ENCODE measurements around the gene AMOT. TPM values are rescaled to one million over a fixed set of nuclear protein-coding genes. Genes with fewer than 3 reads are reported as not detected.

Gene AMOT
- total RNA-seq, 2 experiments from 2014 or later, result 0.69 to 0.79 TPM

DNA sequence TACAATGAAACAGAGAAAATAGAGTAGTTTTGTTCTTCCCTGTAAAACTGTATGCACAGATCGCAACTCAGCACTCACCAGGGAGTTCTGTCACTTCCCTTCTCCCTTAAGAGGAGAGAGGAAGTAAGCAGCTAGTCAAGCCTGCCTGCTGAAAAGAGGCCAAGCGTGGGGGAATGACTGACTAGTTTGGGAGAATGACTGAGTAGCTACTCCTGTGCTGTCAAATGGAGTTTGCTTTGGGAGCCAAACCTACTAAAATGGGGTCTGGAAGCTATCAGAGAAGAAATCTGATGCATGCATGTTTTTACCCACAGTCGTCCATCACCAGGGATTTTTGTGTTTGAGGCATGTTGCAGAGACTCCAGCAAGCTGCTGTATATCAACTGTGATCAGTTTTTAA is 106.3 kb downstream of the AMOT start:
- ChIA-PET POLR2A (interaction anchor here (0.6 kb wide), 1 partner anchor 1587 kb away, joined by 3 read pairs; no protein-coding TSS in a partner anchor), CTCF (no interaction called here)
- Mint-ChIP-seq H3K36me3 (ENCODE audit: low read depth) (no peaks in the 10 kb centered on the region), H3K27ac (no peak overlapping the region), H3K9me3 (no peaks in the 10 kb centered on the region), H3K27me3 (peaks cover 10% of the 10 kb centered on the region), H3K4me3 (no peak overlapping the region), H3K4me1 (peaks cover 2% of the 10 kb centered on the region)
- no peak for DNase-seq

DNA sequence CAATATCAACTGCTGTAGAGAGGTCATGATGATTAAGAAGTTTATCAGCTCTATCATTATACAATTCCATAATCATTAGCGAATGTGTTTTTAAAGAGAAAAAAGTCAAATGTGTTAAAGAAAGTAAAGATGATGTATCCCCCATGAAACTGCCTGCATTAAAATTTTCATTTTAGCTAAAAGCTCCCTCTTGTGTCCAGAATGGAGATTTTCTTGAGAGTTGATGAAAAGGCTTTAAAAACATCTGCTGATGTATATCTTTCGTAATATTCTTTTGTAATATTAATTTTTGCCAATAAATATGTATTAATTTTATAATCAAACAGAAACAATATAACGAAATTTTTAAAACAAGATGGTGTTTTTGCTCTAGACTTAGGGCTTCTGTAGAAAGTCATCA is 108.8 kb downstream of the AMOT start:
- CTCF ChIA-PET, result no interaction called here

More for the DNA sequence above, 108.8 kb downstream of the AMOT start:
- peaks cover 10% of the 10 kb centered on the region for H3K27me3 Mint-ChIP-seq
- H3K9me3 Mint-ChIP-seq, result no peaks in the 10 kb centered on the region
- POLR2A ChIA-PET, result no interaction called here
- H3K4me1 Mint-ChIP-seq, result no peaks in the 10 kb centered on the region
- no peak for DNase-seq
- no peak overlapping the region for H3K4me3 Mint-ChIP-seq
- no peaks in the 10 kb centered on the region for H3K36me3 Mint-ChIP-seq (ENCODE audit: low read depth)
- H3K27ac Mint-ChIP-seq, result no peak overlapping the region

Other genes with a start within 250 kb of the AMOT start
- gene LHFPL1, start 160.9 kb downstream of the AMOT start, total RNA-seq, result under 1 TPM; 0.23 to 0.30 TPM